BLaER1 (cell line): ENCODE results near the gene CRBN.
A peak's percentile ranks its signal among the peaks of the same experiment; 100 is the strongest.

Source experiments
- H3K27ac ChIP-seq: shearing (Covaris generic); formaldehyde crosslinking; 2 replicates; pipeline ENCODE4 v1.8.1; 2022
- H3K27me3 ChIP-seq: shearing (Covaris generic); formaldehyde crosslinking; 2 replicates; pipeline ENCODE4 v1.8.1; 2022
- H3K36me3 ChIP-seq: shearing (Covaris generic); formaldehyde crosslinking; 2 replicates; pipeline ENCODE4 v1.8.1; 2022
- H3K4me1 ChIP-seq: shearing (Covaris generic); formaldehyde crosslinking; 2 replicates; pipeline ENCODE4 v1.8.1; 2022
- H3K4me2 ChIP-seq: shearing (Covaris generic); formaldehyde crosslinking; 2 replicates; pipeline ENCODE4 v1.8.1; 2022
- H3K4me3 ChIP-seq: shearing (Covaris generic); formaldehyde crosslinking; 2 replicates; pipeline ENCODE4 v1.8.1; 2022
- H3K9ac ChIP-seq: shearing (Covaris generic); formaldehyde crosslinking; 2 replicates; pipeline ENCODE4 v1.8.1; 2022
- H3K9me3 ChIP-seq: shearing (Covaris generic); formaldehyde crosslinking; 2 replicates; pipeline ENCODE4 v1.8.1; 2022
- H4K20me1 ChIP-seq: shearing (Covaris generic); formaldehyde crosslinking; 2 replicates; pipeline ENCODE4 v1.8.1; 2022
- Cebpa-rat ChIP-seq: shearing (Covaris generic); IDR thresholded peaks from 2 replicates; pipeline ENCODE4 v1.8.1; 2022

The CRBN gene

GRCh38 chr3:3177861-3178497, 1.5 kb downstream of the CRBN start:
- H3K4me1 ChIP-seq: peaks cover 59% of the 10 kb centered on the region
- peak overlapping the region; percentile 97 for H3K4me3 ChIP-seq
- H4K20me1 ChIP-seq: peaks cover 40% of the 10 kb centered on the region
- H3K4me2 ChIP-seq: peak overlapping the region; percentile 91
- peak overlapping the region; percentile 93 for H3K9ac ChIP-seq
- H3K9me3 ChIP-seq: no peaks in the 10 kb centered on the region
- no peaks in the 10 kb centered on the region for H3K27me3 ChIP-seq
- no peak for TF ChIP-seq Cebpa-rat
- no peak overlapping the region for H3K27ac ChIP-seq
- peaks cover 14% of the 10 kb centered on the region for H3K36me3 ChIP-seq

- H3K4me1 ChIP-seq: peaks cover 59% of the 10 kb centered on the region
- no peak for TF ChIP-seq Cebpa-rat
- peak overlapping the region; percentile 61 for H3K4me3 ChIP-seq
- no peaks in the 10 kb centered on the region for H3K27me3 ChIP-seq
- H3K9me3 ChIP-seq: no peaks in the 10 kb centered on the region
- H3K27ac ChIP-seq: peak overlapping the region; percentile 65
- H3K9ac ChIP-seq: peak overlapping the region; percentile 67
- peaks cover 21% of the 10 kb centered on the region for H4K20me1 ChIP-seq
- H3K4me2 ChIP-seq: peak overlapping the region; percentile 89
- H3K36me3 ChIP-seq: peaks cover 53% of the 10 kb centered on the region
Observed at GRCh38 chr3:3172627-3173026, 6.9 kb downstream of the CRBN start.

- Histone ChIP-seq H3K4me3 (no peak overlapping the region), H3K27ac (no peak overlapping the region), H3K9ac (no peak overlapping the region), H3K4me1 (peaks cover 43% of the 10 kb centered on the region), H3K36me3 (peaks cover 69% of the 10 kb centered on the region), H3K9me3 (peaks cover 6% of the 10 kb centered on the region; the same call in 1 of the 2 replicates), H3K4me2 (no peak overlapping the region), H4K20me1 (peaks cover 5% of the 10 kb centered on the region), H3K27me3 (no peaks in the 10 kb centered on the region)
- no peak for TF ChIP-seq Cebpa-rat
Observed at GRCh38 chr3:3170998-3171397, 8.5 kb downstream of the CRBN start.

- no peak overlapping the region for H3K4me3 ChIP-seq
Observed at GRCh38 chr3:3165650-3166049, 13.8 kb downstream of the CRBN start.

GRCh38 chr3:3165241-3165640, 14.2 kb downstream of the CRBN start:
- 0 out of 2 replicates have a peak, but pooled peaks cover 8% of the 10 kb centered on the region for H4K20me1 ChIP-seq
- H3K27ac ChIP-seq: no peak overlapping the region
- peaks cover 92% of the 10 kb centered on the region for H3K36me3 ChIP-seq
- H3K9ac ChIP-seq: no peak overlapping the region
- peaks cover 27% of the 10 kb centered on the region for H3K9me3 ChIP-seq
- H3K27me3 ChIP-seq: no peaks in the 10 kb centered on the region
- H3K4me1 ChIP-seq: no peaks in the 10 kb centered on the region
- TF ChIP-seq Cebpa-rat: no peak
- no peak overlapping the region for H3K4me2 ChIP-seq
- no peak overlapping the region for H3K4me3 ChIP-seq

More at GRCh38 chr3:3165650-3166049, 13.8 kb downstream of the CRBN start:
- 0 out of 2 replicates have a peak, but pooled peaks cover 7% of the 10 kb centered on the region for H4K20me1 ChIP-seq
- H3K9ac ChIP-seq: no peak overlapping the region
- no peak for TF ChIP-seq Cebpa-rat
- H3K4me1 ChIP-seq: no peaks in the 10 kb centered on the region
- H3K9me3 ChIP-seq: peaks cover 27% of the 10 kb centered on the region
- H3K27ac ChIP-seq: no peak overlapping the region
- no peaks in the 10 kb centered on the region for H3K27me3 ChIP-seq
- peaks cover 92% of the 10 kb centered on the region for H3K36me3 ChIP-seq
- H3K4me2 ChIP-seq: no peak overlapping the region

GRCh38 chr3:3160826-3161225, 18.7 kb downstream of the CRBN start:
- Histone ChIP-seq H3K27ac (no peak overlapping the region), H3K36me3 (peaks cover 95% of the 10 kb centered on the region), H3K4me1 (no peaks in the 10 kb centered on the region), H3K9me3 (peaks cover 19% of the 10 kb centered on the region), H3K4me3 (no peak overlapping the region), H3K27me3 (no peaks in the 10 kb centered on the region), H4K20me1 (peaks cover 30% of the 10 kb centered on the region; the same call in 1 of the 2 replicates), H3K9ac (no peak overlapping the region), H3K4me2 (no peak overlapping the region)
- TF ChIP-seq Cebpa-rat: no peak

GRCh38 chr3:3157484-3157883, 22.0 kb downstream of the CRBN start:
- no peak overlapping the region for H3K4me3 ChIP-seq
- peaks cover 94% of the 10 kb centered on the region for H3K36me3 ChIP-seq
- no peaks in the 10 kb centered on the region for H3K27me3 ChIP-seq
- peaks cover 49% of the 10 kb centered on the region for H4K20me1 ChIP-seq
- no peak overlapping the region for H3K4me2 ChIP-seq
- no peak for TF ChIP-seq Cebpa-rat
- H3K9ac ChIP-seq: no peak overlapping the region
- no peaks in the 10 kb centered on the region for H3K4me1 ChIP-seq
- no peak overlapping the region for H3K27ac ChIP-seq
- no peaks in the 10 kb centered on the region for H3K9me3 ChIP-seq

GRCh38 chr3:3154879-3155610, 24.4 kb downstream of the CRBN start:
- H3K9ac ChIP-seq: no peak overlapping the region
- H3K4me3 ChIP-seq: no peak overlapping the region
- no peak overlapping the region for H3K4me2 ChIP-seq
- H3K4me1 ChIP-seq: no peaks in the 10 kb centered on the region
- H3K9me3 ChIP-seq: no peaks in the 10 kb centered on the region
- peaks cover 95% of the 10 kb centered on the region for H3K36me3 ChIP-seq
- no peak for TF ChIP-seq Cebpa-rat
- no peaks in the 10 kb centered on the region for H3K27me3 ChIP-seq
- H4K20me1 ChIP-seq: peaks cover 47% of the 10 kb centered on the region
- no peak overlapping the region for H3K27ac ChIP-seq

DNA sequence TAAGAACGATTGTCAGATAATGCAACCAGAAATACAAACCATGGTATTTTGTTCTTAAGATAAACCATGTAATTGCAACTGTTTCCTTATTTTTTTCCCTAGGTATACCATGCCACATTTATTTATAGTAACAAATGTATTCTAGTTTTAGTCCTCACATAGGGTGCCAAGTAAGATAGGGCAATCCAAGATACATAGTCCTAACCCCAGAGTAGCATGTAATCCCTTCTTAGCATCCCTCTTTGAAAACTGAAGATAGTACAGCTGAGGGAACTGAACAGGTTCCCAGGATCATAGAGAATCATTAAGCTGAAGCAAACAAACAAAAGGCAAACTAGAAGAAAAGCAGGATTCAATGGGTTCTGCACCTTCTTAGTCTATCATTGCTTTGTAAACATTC, 28.0 kb downstream of the CRBN start:
- Histone ChIP-seq H3K9me3 (no peaks in the 10 kb centered on the region), H3K9ac (no peak overlapping the region), H3K27me3 (no peaks in the 10 kb centered on the region), H3K36me3 (peaks cover 92% of the 10 kb centered on the region), H4K20me1 (peaks cover 47% of the 10 kb centered on the region), H3K4me1 (no peaks in the 10 kb centered on the region), H3K4me3 (no peak overlapping the region), H3K27ac (no peak overlapping the region), H3K4me2 (no peak overlapping the region)
- TF ChIP-seq Cebpa-rat: no peak

GRCh38 chr3:3149560-3149959, 29.9 kb downstream of the CRBN start:
- Histone ChIP-seq H3K27me3 (no peaks in the 10 kb centered on the region), H3K36me3 (peaks cover 92% of the 10 kb centered on the region), H3K4me3 (no peak overlapping the region), H4K20me1 (peaks cover 35% of the 10 kb centered on the region), H3K9me3 (no peaks in the 10 kb centered on the region), H3K27ac (no peak overlapping the region), H3K9ac (no peak overlapping the region), H3K4me1 (no peaks in the 10 kb centered on the region), H3K4me2 (no peak overlapping the region)
- no peak for TF ChIP-seq Cebpa-rat
